Parathyroid adenoma (tissue), 2 donors: ENCODE measurements around the gene RTL1.

Experiments
- H2AFZ ChIP-seq: fragments of 300-600 bp; sonication (generic); one replicate; pipeline ENCODE4 v1.7.0; 2017; ENCODE audit warnings: antibody characterized with exemption, mild to moderate bottlenecking
- H3K27ac ChIP-seq: fragments of 300-600 bp; sonication (generic); one replicate; pipeline ENCODE4 v1.7.0; 2017
- H3K27me3 ChIP-seq: fragments of 300-600 bp; sonication (generic); one replicate; pipeline ENCODE4 v1.7.0; 2017; ENCODE audit warnings: low read length; ENCODE audit not compliant: control insufficient read depth, insufficient read depth
- H3K36me3 ChIP-seq: fragments of 300-600 bp; sonication (generic); one replicate; pipeline ENCODE4 v1.7.0; 2017; ENCODE audit warnings: low read length; ENCODE audit not compliant: control insufficient read depth, insufficient read depth
- H3K4me1 ChIP-seq: fragments of 300-600 bp; sonication (generic); one replicate; pipeline ENCODE4 v1.7.0; 2017; ENCODE audit warnings: control low read depth
- H3K4me2 ChIP-seq: fragments of 300-600 bp; sonication (generic); one replicate; pipeline ENCODE4 v1.7.0; 2017; ENCODE audit warnings: low read length
- H3K4me3 ChIP-seq: fragments of 300-600 bp; sonication (generic); one replicate; pipeline ENCODE4 v1.7.0; 2017; ENCODE audit warnings: low read depth, low read length
- H3K79me2 ChIP-seq: fragments of 300-600 bp; sonication (generic); one replicate; pipeline ENCODE4 v1.7.0; 2017; ENCODE audit warnings: control low read depth
- H3K9ac ChIP-seq: fragments of 300-600 bp; sonication (generic); one replicate; pipeline ENCODE4 v1.7.0; 2017; ENCODE audit warnings: mild to moderate bottlenecking
- H3K9me3 ChIP-seq: fragments of 300-600 bp; sonication (generic); one replicate; pipeline ENCODE4 v1.7.0; 2017; ENCODE audit warnings: low read length; ENCODE audit not compliant: control insufficient read depth
- TF ChIP-seq, protein P1 (sequence below): fragments of 300-600 bp; sonication (generic); IDR thresholded peaks from one replicate; pipeline ENCODE4 v1.7.0; 2017; ENCODE audit warnings: antibody characterized with exemption, mild to moderate bottlenecking
- donor health status: primary hyperparathyroidism.

Gene RTL1

GRCh38 chr14:100859781-100860180, 43.7 kb downstream of the RTL1 start:
- no peaks in the 10 kb centered on the region for H3K36me3 ChIP-seq
- H3K4me1 ChIP-seq = no peaks in the 10 kb centered on the region
- TF ChIP-seq, protein P1, sequence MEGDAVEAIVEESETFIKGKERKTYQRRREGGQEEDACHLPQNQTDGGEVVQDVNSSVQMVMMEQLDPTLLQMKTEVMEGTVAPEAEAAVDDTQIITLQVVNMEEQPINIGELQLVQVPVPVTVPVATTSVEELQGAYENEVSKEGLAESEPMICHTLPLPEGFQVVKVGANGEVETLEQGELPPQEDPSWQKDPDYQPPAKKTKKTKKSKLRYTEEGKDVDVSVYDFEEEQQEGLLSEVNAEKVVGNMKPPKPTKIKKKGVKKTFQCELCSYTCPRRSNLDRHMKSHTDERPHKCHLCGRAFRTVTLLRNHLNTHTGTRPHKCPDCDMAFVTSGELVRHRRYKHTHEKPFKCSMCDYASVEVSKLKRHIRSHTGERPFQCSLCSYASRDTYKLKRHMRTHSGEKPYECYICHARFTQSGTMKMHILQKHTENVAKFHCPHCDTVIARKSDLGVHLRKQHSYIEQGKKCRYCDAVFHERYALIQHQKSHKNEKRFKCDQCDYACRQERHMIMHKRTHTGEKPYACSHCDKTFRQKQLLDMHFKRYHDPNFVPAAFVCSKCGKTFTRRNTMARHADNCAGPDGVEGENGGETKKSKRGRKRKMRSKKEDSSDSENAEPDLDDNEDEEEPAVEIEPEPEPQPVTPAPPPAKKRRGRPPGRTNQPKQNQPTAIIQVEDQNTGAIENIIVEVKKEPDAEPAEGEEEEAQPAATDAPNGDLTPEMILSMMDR = no peak
- no peak overlapping the region for H3K27ac ChIP-seq
- H3K79me2 ChIP-seq = no peaks in the 10 kb centered on the region
- H3K4me3 ChIP-seq = no peak overlapping the region
- no peak overlapping the region for H2AFZ ChIP-seq
- no peaks in the 10 kb centered on the region for H3K27me3 ChIP-seq
- H3K9ac ChIP-seq = no peak overlapping the region
- H3K4me2 ChIP-seq = no peak overlapping the region
- no peaks in the 10 kb centered on the region for H3K9me3 ChIP-seq

- no peak overlapping the region for H3K9ac ChIP-seq
- no peaks in the 10 kb centered on the region for H3K27me3 ChIP-seq
- H3K79me2 ChIP-seq = no peaks in the 10 kb centered on the region
- no peak overlapping the region for H2AFZ ChIP-seq
- TF ChIP-seq, protein P1 = no peak
- no peaks in the 10 kb centered on the region for H3K36me3 ChIP-seq
- no peak overlapping the region for H3K27ac ChIP-seq
- H3K4me1 ChIP-seq = no peaks in the 10 kb centered on the region
- no peak overlapping the region for H3K4me2 ChIP-seq
- no peak overlapping the region for H3K4me3 ChIP-seq
- H3K9me3 ChIP-seq = no peaks in the 10 kb centered on the region
These were observed 44.7 kb downstream of the RTL1 start for GRCh38 chr14:100858838-100859220.

- Histone ChIP-seq H3K79me2 (no peaks in the 10 kb centered on the region), H2AFZ (no peak overlapping the region), H3K27ac (no peak overlapping the region), H3K4me1 (no peaks in the 10 kb centered on the region), H3K4me2 (no peak overlapping the region), H3K9me3 (no peaks in the 10 kb centered on the region), H3K27me3 (no peaks in the 10 kb centered on the region), H3K9ac (no peak overlapping the region), H3K36me3 (no peaks in the 10 kb centered on the region), H3K4me3 (no peak overlapping the region)
- TF ChIP-seq, protein P1 = no peak
These were observed 45.3 kb downstream of the RTL1 start for GRCh38 chr14:100857923-100858837.

- TF ChIP-seq, protein P1 = no peak
- no peak overlapping the region for H3K27ac ChIP-seq
- no peak overlapping the region for H3K9ac ChIP-seq
These were observed 46.1 kb downstream of the RTL1 start for GRCh38 chr14:100857233-100857922.

More at GRCh38 chr14:100857233-100857922, 46.1 kb downstream of the RTL1 start:
- Histone ChIP-seq H3K4me2 (no peak overlapping the region), H3K4me1 (no peaks in the 10 kb centered on the region), H3K4me3 (no peak overlapping the region), H3K27me3 (no peaks in the 10 kb centered on the region), H3K9me3 (no peaks in the 10 kb centered on the region), H3K36me3 (no peaks in the 10 kb centered on the region), H2AFZ (no peak overlapping the region), H3K79me2 (no peaks in the 10 kb centered on the region)
